HL-60 (cell line): ENCODE data around the gene CAMTA1.

Source experiments
- GABPA ChIP-seq: IDR thresholded peaks from 2 replicates; pipeline ENCODE4 v1.6.1; 2012; ENCODE audit warnings: low read depth
- POLR2AphosphoS5 ChIP-seq: IDR thresholded peaks from 2 replicates; pipeline ENCODE4 v1.6.1; 2012; ENCODE audit warnings: low read depth
- REST ChIP-seq: IDR thresholded peaks from 2 replicates; pipeline ENCODE4 v1.6.1; 2012; ENCODE audit warnings: low read depth; ENCODE audit not compliant: insufficient replicate concordance
- TF ChIP-seq, protein P1 (sequence below): IDR thresholded peaks from one replicate; pipeline ENCODE4 v1.5.1; 2011; ENCODE audit warnings: low read length, control low read depth, inconsistent platforms; ENCODE audit not compliant: insufficient read depth

DNA sequence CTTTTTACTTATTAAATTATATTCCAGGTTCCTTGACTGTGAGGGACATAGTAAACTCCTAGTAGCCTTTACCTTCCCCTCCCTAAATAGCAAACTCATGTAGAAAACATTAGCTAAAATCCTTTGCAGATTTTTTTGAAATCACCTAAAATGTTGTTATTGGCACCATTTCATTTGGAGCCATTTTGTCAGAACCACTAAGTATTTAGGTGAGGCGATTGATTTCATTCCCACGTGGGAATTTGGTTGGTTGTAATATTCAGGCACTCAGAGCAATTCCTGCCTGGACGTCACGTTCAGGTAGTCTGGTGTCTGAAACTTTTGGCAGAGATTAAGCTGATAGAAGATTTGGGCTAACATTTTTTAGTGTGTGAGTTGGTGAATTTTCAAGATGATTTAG is 84.3 kb downstream of the CAMTA1 start:
- TF ChIP-seq, protein P1, sequence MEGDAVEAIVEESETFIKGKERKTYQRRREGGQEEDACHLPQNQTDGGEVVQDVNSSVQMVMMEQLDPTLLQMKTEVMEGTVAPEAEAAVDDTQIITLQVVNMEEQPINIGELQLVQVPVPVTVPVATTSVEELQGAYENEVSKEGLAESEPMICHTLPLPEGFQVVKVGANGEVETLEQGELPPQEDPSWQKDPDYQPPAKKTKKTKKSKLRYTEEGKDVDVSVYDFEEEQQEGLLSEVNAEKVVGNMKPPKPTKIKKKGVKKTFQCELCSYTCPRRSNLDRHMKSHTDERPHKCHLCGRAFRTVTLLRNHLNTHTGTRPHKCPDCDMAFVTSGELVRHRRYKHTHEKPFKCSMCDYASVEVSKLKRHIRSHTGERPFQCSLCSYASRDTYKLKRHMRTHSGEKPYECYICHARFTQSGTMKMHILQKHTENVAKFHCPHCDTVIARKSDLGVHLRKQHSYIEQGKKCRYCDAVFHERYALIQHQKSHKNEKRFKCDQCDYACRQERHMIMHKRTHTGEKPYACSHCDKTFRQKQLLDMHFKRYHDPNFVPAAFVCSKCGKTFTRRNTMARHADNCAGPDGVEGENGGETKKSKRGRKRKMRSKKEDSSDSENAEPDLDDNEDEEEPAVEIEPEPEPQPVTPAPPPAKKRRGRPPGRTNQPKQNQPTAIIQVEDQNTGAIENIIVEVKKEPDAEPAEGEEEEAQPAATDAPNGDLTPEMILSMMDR = no peak
- TF ChIP-seq REST (no peak), POLR2AphosphoS5 (no peak), GABPA (no peak)
